Liver (tissue), 9 donors: Measurements from ENCODE around the gene DZIP3. TPM values are rescaled to one million over a fixed set of nuclear protein-coding genes. Genes with fewer than 3 reads are reported as not detected.

ENCODE experiments used
- DNase-seq: peaks from one replicate; pipeline ENCODE4 v3.0.0-alpha.2; 2017; ENCODE audit warnings: low spot score
- H3K27ac ChIP-seq, 2 donors: one replicate each; pipeline ENCODE4 v1.7.0; 2013; ENCODE audit warnings: inconsistent platforms in 2 of 2, low read length in 2 of 2, control low read depth in 1 of 2, low read depth in 1 of 2, mild to moderate bottlenecking in 1 of 2
- H3K27me3 ChIP-seq, 4 donors: one replicate each; pipeline versions ENCODE4 v1.6.1 to v1.7.0; 2013; ENCODE audit warnings: low read length in 3 of 4, inconsistent platforms in 1 of 4, mild to moderate bottlenecking in 1 of 4, moderate library complexity in 1 of 4; ENCODE audit not compliant: control insufficient read depth in 4 of 4, insufficient read depth in 4 of 4
- H3K36me3 ChIP-seq, 4 donors: one replicate each; pipeline versions ENCODE4 v1.6.1 to v1.7.0; 2013; ENCODE audit warnings: low read length in 3 of 4, mild to moderate bottlenecking in 3 of 4, low read depth in 1 of 4, moderate library complexity in 1 of 4; ENCODE audit not compliant: control insufficient read depth in 4 of 4, insufficient read depth in 3 of 4
- H3K4me1 ChIP-seq, 4 donors: one replicate each; pipeline versions ENCODE4 v1.6.1 to v1.7.0; 2013; ENCODE audit warnings: low read length in 3 of 4, mild to moderate bottlenecking in 3 of 4, moderate library complexity in 1 of 4; ENCODE audit not compliant: control insufficient read depth in 4 of 4, insufficient read depth in 4 of 4
- H3K4me3 ChIP-seq, 3 donors: one replicate each; pipeline versions ENCODE4 v1.6.1 to v1.7.0; 2013; ENCODE audit warnings: low read length in 3 of 3, control low read depth in 1 of 3, low read depth in 1 of 3, mild to moderate bottlenecking in 1 of 3
- H3K9ac ChIP-seq, 2 donors: one replicate each; pipeline ENCODE4 v1.7.0; 2013; ENCODE audit warnings: low read length in 2 of 2, mild to moderate bottlenecking in 2 of 2, moderate library complexity in 2 of 2, control low read depth in 1 of 2, low read depth in 1 of 2
- H3K9me3 ChIP-seq, 4 donors: one replicate each; pipeline versions ENCODE4 v1.6.1 to v1.7.0; 2013; ENCODE audit warnings: low read length in 3 of 4; ENCODE audit not compliant: control insufficient read depth in 4 of 4
- EGR1 ChIP-seq, 2 donors: IDR thresholded peaks; 2 replicates each; pipeline ENCODE4 v1.6.1; 2016 to 2018; ENCODE audit warnings: antibody characterized with exemption in 2 of 2, low read depth in 2 of 2
- FOXA1 ChIP-seq: IDR thresholded peaks from 2 replicates; pipeline ENCODE4 v1.6.1; 2016; ENCODE audit warnings: antibody characterized with exemption
- FOXA2 ChIP-seq: IDR thresholded peaks from 2 replicates; pipeline ENCODE4 v1.6.1; 2016; ENCODE audit warnings: antibody characterized with exemption
- GABPA ChIP-seq, 2 donors: IDR thresholded peaks in 1 of 2; conservative IDR thresholded peaks in 1 of 2; 2 replicates each; pipeline ENCODE4 v1.6.1; 2016; ENCODE audit warnings: antibody characterized with exemption in 2 of 2, mild to moderate bottlenecking in 1 of 2, moderate library complexity in 1 of 2
- HNF4A ChIP-seq, 2 donors: conservative IDR thresholded peaks; 2 replicates each; pipeline ENCODE4 v1.6.1; 2016; ENCODE audit warnings: antibody characterized with exemption in 2 of 2, mild to moderate bottlenecking in 2 of 2
- HNF4G ChIP-seq: IDR thresholded peaks from 2 replicates; pipeline ENCODE4 v1.6.1; 2016; ENCODE audit warnings: antibody characterized with exemption
- JUND ChIP-seq, 2 donors: IDR thresholded peaks; 2 replicates each; pipeline ENCODE4 v1.6.1; 2016; ENCODE audit warnings: antibody characterized with exemption in 2 of 2
- NR2F2 ChIP-seq: IDR thresholded peaks from 2 replicates; pipeline ENCODE4 v1.6.1; 2016; ENCODE audit warnings: antibody characterized with exemption
- RAD21 ChIP-seq, 2 donors: IDR thresholded peaks; 2 replicates each; pipeline ENCODE4 v1.6.1; 2016; ENCODE audit warnings: antibody characterized with exemption in 2 of 2, mild to moderate bottlenecking in 2 of 2
- RXRA ChIP-seq, 2 donors: IDR thresholded peaks; 2 replicates each; pipeline ENCODE4 v1.6.1; 2017 to 2018; ENCODE audit warnings: antibody characterized with exemption in 2 of 2, mild to moderate bottlenecking in 1 of 2
- SP1 ChIP-seq: IDR thresholded peaks from 2 replicates; pipeline ENCODE4 v1.6.1; 2018; ENCODE audit warnings: antibody characterized with exemption, mild to moderate bottlenecking
- TAF1 ChIP-seq: conservative IDR thresholded peaks from 2 replicates; pipeline ENCODE4 v1.6.1; 2016; ENCODE audit warnings: antibody characterized with exemption, mild to moderate bottlenecking
- YY1 ChIP-seq: IDR thresholded peaks from 2 replicates; pipeline ENCODE4 v1.6.1; 2016; ENCODE audit warnings: antibody characterized with exemption, mild to moderate bottlenecking
- WGBS: extraction: QIAGEN DNeasy Blood & Tissue Kit; methylation state at CpG from one replicate; pipeline ENCODE4 v1.1.7; 2013; 5-methylcytosine and 5-hydroxymethylcytosine counted together
- polyA plus RNA-seq, 2 donors: library from polyadenylated mRNA; stranded (reverse) in 1 of 2; unstranded in 1 of 2; fragments of 200-250 nt in 1 of 2; fragments of >200 nt in 1 of 2; fragmentation: Nextera tagmentation in 1 of 2; extraction: Ambion mirVana in 1 of 2; gene quantifications; one replicate each; pipeline versions ENCODE4 v1.2.1 to v1.2.3, GENCODE V29; 2013 to 2015
- total RNA-seq, 2 donors: library from RNA; depleted of rRNA; stranded (reverse); fragments of >200 nt; gene quantifications; one replicate each; pipeline ENCODE4 v1.2.3, GENCODE V29; 2014
- TF ChIP-seq, protein P1 (sequence below): IDR thresholded peaks from 2 replicates; pipeline ENCODE4 v1.6.1; 2016; ENCODE audit warnings: antibody characterized with exemption
- TF ChIP-seq, protein P2 (sequence below): fragments of 150-350 bp; IDR thresholded peaks from 2 replicates; pipeline ENCODE4 v1.5.1; 2017; ENCODE audit warnings: improper control_type of control experiment, low read depth, low read length; ENCODE audit not compliant: missing input control
- TF ChIP-seq, protein P3 (sequence below): IDR thresholded peaks from 2 replicates; pipeline ENCODE4 v1.6.1; 2016; ENCODE audit warnings: antibody characterized with exemption
- TF ChIP-seq, protein P4 (sequence below): IDR thresholded peaks from 2 replicates; pipeline ENCODE4 v1.6.1; 2016; ENCODE audit warnings: antibody characterized with exemption, mild to moderate bottlenecking
- TF ChIP-seq, protein P5 (sequence below): IDR thresholded peaks from 2 replicates; pipeline ENCODE4 v1.6.1; 2016; ENCODE audit warnings: antibody characterized with exemption
- donor health status: healthy.
- donor health status: healthy.
- donor health status: healthy.
- donor health status: healthy.
- donor health status: healthy.

DZIP3 gene
- total and polyA plus RNA-seq, 4 donors, result 1.0 to 13.9 (median 2.7) TPM

DNA sequence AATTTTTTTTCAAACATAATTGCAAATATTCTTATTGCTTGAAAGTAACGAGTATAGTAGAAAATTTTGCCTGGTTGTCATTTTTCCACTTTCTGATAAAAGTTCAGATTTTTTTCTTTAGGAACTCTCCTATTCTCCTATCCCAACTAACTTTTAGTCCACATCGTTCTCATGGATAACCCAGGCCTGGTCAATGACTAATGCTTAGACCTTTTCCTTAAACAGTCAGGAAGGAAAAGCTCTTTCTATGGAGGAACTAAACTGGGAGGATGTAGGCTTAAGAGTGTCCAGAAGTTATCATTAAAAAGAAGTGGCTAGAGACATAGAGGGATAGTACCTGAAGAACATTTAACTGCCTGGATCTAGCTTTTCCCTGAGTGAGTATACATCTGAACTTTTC lies 27.0 kb upstream of the DZIP3 start:
- peaks cover 0 to 2% (median 0%) of the 10 kb centered on the region in 4 donors for H3K4me1 ChIP-seq
- no peak overlapping the region for H3K4me3 ChIP-seq
- H3K36me3 ChIP-seq, result no peaks in the 10 kb centered on the region
- H3K27ac ChIP-seq, result no peak overlapping the region
- TF ChIP-seq, protein P1, sequence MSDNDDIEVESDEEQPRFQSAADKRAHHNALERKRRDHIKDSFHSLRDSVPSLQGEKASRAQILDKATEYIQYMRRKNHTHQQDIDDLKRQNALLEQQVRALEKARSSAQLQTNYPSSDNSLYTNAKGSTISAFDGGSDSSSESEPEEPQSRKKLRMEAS, result no peak
- TF ChIP-seq, protein P2, sequence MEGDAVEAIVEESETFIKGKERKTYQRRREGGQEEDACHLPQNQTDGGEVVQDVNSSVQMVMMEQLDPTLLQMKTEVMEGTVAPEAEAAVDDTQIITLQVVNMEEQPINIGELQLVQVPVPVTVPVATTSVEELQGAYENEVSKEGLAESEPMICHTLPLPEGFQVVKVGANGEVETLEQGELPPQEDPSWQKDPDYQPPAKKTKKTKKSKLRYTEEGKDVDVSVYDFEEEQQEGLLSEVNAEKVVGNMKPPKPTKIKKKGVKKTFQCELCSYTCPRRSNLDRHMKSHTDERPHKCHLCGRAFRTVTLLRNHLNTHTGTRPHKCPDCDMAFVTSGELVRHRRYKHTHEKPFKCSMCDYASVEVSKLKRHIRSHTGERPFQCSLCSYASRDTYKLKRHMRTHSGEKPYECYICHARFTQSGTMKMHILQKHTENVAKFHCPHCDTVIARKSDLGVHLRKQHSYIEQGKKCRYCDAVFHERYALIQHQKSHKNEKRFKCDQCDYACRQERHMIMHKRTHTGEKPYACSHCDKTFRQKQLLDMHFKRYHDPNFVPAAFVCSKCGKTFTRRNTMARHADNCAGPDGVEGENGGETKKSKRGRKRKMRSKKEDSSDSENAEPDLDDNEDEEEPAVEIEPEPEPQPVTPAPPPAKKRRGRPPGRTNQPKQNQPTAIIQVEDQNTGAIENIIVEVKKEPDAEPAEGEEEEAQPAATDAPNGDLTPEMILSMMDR, result no peak
- TF ChIP-seq JUND (IDR thresholded peaks at IDR 0.05), result no peak
- TF ChIP-seq YY1, result no peak
- TF ChIP-seq HNF4A (conservative IDR thresholded peaks at IDR 0.05), result no peak
- no peak for TF ChIP-seq RXRA (IDR thresholded peaks at IDR 0.05)
- no peak for TF ChIP-seq EGR1 (IDR thresholded peaks at IDR 0.05; ENCODE audit: low read depth in 2 of 2)
- TF ChIP-seq, protein P3, sequence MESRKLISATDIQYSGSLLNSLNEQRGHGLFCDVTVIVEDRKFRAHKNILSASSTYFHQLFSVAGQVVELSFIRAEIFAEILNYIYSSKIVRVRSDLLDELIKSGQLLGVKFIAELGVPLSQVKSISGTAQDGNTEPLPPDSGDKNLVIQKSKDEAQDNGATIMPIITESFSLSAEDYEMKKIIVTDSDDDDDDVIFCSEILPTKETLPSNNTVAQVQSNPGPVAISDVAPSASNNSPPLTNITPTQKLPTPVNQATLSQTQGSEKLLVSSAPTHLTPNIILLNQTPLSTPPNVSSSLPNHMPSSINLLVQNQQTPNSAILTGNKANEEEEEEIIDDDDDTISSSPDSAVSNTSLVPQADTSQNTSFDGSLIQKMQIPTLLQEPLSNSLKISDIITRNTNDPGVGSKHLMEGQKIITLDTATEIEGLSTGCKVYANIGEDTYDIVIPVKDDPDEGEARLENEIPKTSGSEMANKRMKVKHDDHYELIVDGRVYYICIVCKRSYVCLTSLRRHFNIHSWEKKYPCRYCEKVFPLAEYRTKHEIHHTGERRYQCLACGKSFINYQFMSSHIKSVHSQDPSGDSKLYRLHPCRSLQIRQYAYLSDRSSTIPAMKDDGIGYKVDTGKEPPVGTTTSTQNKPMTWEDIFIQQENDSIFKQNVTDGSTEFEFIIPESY, result no peak
- no peak for TF ChIP-seq HNF4G
- TF ChIP-seq, protein P4, sequence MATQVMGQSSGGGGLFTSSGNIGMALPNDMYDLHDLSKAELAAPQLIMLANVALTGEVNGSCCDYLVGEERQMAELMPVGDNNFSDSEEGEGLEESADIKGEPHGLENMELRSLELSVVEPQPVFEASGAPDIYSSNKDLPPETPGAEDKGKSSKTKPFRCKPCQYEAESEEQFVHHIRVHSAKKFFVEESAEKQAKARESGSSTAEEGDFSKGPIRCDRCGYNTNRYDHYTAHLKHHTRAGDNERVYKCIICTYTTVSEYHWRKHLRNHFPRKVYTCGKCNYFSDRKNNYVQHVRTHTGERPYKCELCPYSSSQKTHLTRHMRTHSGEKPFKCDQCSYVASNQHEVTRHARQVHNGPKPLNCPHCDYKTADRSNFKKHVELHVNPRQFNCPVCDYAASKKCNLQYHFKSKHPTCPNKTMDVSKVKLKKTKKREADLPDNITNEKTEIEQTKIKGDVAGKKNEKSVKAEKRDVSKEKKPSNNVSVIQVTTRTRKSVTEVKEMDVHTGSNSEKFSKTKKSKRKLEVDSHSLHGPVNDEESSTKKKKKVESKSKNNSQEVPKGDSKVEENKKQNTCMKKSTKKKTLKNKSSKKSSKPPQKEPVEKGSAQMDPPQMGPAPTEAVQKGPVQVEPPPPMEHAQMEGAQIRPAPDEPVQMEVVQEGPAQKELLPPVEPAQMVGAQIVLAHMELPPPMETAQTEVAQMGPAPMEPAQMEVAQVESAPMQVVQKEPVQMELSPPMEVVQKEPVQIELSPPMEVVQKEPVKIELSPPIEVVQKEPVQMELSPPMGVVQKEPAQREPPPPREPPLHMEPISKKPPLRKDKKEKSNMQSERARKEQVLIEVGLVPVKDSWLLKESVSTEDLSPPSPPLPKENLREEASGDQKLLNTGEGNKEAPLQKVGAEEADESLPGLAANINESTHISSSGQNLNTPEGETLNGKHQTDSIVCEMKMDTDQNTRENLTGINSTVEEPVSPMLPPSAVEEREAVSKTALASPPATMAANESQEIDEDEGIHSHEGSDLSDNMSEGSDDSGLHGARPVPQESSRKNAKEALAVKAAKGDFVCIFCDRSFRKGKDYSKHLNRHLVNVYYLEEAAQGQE, result no peak
- TF ChIP-seq GABPA (IDR thresholded peaks at IDR 0.05 in 1 of 2, conservative IDR thresholded peaks at IDR 0.05 in 1 of 2), result no peak
- TF ChIP-seq RAD21 (IDR thresholded peaks at IDR 0.05), result no peak
- TF ChIP-seq TAF1, result no peak
- TF ChIP-seq NR2F2, result no peak
- no peak for TF ChIP-seq SP1
- TF ChIP-seq, protein P5, sequence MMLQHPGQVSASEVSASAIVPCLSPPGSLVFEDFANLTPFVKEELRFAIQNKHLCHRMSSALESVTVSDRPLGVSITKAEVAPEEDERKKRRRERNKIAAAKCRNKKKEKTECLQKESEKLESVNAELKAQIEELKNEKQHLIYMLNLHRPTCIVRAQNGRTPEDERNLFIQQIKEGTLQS, result no peak
- no peak for TF ChIP-seq FOXA2
- no peak for TF ChIP-seq FOXA1
- no peaks in the 10 kb centered on the region for H3K27me3 ChIP-seq
- H3K9me3 ChIP-seq, result no peaks in the 10 kb centered on the region
- 94% methylated on average over 2 of the region's 2 CpGs for WGBS
- no peak for DNase-seq
- no peak overlapping the region for H3K9ac ChIP-seq
